GM12873 (cell line): ENCODE results near the gene APBB2.

Experiments used
- TF ChIP-seq, protein P1 (sequence below): IDR thresholded peaks from 2 replicates; pipeline ENCODE4 v1.5.1; 2012; ENCODE audit warnings: low read depth, mild to moderate bottlenecking, moderate library complexity, low read length, control low read depth; ENCODE audit not compliant: insufficient read depth; ENCODE audit errors: missing control alignments

APBB2 gene

DNA sequence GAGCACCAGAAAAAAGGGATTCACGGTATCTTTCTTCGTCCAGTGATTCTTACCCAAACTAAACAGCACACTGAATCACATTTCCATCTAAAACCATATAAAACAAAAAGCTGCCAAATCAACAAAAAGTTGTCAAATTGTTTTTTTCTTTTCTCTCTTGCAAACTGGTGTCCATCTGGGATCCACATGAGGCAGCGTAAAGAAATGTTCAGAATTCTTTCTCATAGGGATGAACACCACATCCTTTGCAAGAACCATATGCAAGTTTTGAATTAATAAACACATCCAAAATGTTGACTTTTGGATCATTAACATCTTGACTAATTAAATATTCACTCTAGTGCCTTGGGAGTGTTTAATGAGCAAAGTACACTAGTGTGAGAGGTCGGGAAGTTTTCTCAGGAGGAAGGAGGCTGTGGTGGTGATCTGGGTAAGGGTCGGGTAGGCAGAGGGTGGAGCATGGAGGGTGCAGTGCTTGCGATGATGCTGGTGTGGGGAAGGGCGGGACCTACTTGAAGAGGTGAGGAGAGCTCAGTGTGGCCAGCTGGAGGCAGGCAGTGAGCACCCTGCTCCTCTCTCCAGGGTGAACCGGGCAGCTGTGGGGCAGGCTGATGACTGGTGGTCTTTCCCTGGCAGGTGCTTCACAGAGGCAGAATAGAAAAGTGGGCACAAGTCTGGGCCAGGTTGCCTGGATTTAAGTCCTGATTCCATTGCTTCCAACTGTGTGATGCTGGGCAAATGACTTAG, 391.7 kb downstream of the APBB2 start:
- TF ChIP-seq, protein P1, sequence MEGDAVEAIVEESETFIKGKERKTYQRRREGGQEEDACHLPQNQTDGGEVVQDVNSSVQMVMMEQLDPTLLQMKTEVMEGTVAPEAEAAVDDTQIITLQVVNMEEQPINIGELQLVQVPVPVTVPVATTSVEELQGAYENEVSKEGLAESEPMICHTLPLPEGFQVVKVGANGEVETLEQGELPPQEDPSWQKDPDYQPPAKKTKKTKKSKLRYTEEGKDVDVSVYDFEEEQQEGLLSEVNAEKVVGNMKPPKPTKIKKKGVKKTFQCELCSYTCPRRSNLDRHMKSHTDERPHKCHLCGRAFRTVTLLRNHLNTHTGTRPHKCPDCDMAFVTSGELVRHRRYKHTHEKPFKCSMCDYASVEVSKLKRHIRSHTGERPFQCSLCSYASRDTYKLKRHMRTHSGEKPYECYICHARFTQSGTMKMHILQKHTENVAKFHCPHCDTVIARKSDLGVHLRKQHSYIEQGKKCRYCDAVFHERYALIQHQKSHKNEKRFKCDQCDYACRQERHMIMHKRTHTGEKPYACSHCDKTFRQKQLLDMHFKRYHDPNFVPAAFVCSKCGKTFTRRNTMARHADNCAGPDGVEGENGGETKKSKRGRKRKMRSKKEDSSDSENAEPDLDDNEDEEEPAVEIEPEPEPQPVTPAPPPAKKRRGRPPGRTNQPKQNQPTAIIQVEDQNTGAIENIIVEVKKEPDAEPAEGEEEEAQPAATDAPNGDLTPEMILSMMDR, result no peak

GRCh38 chr4:40820101-40820500, 394.2 kb downstream of the APBB2 start:
- TF ChIP-seq, protein P1, result no peak

- TF ChIP-seq, protein P1, result no peak
Observed at GRCh38 chr4:40812856-40813255, 401.5 kb downstream of the APBB2 start.

DNA sequence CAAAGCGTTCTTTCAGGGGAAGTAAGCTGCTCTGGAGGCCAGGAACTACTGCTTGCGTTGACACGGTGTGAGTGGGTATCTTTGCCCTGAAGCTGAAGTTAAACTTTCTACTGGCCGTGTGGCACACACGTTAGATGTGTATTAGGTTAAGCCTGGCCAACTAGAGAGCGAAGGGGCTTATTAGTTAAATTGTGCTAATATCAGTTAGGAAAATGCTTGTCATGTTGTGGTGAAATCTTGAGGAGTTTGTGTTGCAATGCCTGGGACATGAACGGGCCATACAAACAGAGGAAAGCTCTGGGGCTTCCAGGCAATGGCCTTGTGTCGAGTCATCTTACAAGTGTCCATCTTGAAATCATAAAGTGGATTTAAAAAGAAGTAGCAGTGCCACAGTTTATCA, 402.0 kb downstream of the APBB2 start:
- TF ChIP-seq, protein P1, result no peak

- TF ChIP-seq, protein P1, result no peak
Observed at GRCh38 chr4:40811956-40812355, 402.4 kb downstream of the APBB2 start.

GRCh38 chr4:40808926-40809457, 405.4 kb downstream of the APBB2 start:
- TF ChIP-seq, protein P1, result no peak

DNA sequence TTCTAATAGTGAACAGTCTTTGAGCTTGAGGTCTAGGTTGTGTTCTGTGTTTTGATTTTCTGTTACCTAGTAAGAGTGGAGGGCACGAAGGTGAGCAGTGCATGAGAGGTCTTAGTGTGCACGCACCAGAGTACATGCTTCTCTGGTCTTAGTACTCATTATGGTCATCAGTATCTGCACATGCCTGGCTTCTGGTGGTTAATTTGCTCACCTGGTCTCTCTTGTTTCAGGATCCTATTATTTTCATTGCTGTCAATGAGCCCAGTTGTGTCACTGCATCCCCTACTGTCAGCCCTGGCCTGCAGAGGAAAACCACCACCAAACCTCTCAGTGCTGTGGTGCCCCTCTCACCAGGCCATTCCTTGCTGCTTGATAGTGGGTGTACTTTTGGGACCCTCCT, 409.7 kb downstream of the APBB2 start:
- TF ChIP-seq, protein P1, result no peak
